ENCODE data around the gene NBDY.

DNA sequence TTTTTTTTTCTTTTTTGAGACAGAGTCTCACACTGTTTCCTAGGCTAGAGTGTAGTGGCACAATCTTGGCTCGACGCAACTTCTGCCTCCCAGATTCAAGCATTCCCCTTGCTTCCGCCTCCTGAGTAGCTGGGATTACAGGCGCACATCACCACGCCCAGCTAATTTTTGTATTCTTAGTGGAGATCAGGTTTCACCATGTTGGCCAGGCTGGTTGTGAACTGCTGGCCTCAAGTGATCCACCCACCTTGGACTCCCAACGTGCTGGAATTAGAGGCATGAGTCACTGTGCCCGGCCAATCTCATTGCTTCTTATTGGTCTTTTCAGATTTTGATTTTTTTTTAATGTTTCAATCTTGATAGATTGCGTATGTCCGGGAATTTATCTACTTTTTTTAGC is 124.4 kb downstream of the NBDY start:
- TF ChIP-seq CTCF (optimal IDR thresholded peaks at IDR 0.05 in 1 of 3, IDR thresholded peaks at IDR 0.05 in 1 of 3, conservative IDR thresholded peaks at IDR 0.05 in 1 of 3; ENCODE audit: extremely low read depth in 1 of 3, insufficient read depth in 2 of 3, low read length in 3 of 3) (no peak), EZH2 (IDR thresholded peaks at IDR 0.05; ENCODE audit: low read length) (no peak)

All from keratinocyte (primary cell).